Activated naive CD8-positive, alpha-beta T cell (primary cell): ENCODE results near the gene RBM47.

ENCODE experiments used
- H3K27ac Mint-ChIP-seq: one replicate; pipeline ENCODE4 v1.8.0; 2021; ENCODE audit warnings: mixed read lengths
- H3K27me3 Mint-ChIP-seq: one replicate; pipeline ENCODE4 v1.8.0; 2021; ENCODE audit warnings: mixed read lengths
- H3K36me3 Mint-ChIP-seq: one replicate; pipeline ENCODE4 v1.8.0; 2021; ENCODE audit warnings: mixed read lengths
- H3K4me1 Mint-ChIP-seq: one replicate; pipeline ENCODE4 v1.8.0; 2021; ENCODE audit warnings: low read depth, mixed read lengths
- H3K4me3 Mint-ChIP-seq: one replicate; pipeline ENCODE4 v1.8.0; 2021; ENCODE audit warnings: mild to moderate bottlenecking, mixed read lengths
- H3K9me3 Mint-ChIP-seq: one replicate; pipeline ENCODE4 v1.8.0; 2021; ENCODE audit warnings: low read depth, mixed read lengths

Gene RBM47

DNA sequence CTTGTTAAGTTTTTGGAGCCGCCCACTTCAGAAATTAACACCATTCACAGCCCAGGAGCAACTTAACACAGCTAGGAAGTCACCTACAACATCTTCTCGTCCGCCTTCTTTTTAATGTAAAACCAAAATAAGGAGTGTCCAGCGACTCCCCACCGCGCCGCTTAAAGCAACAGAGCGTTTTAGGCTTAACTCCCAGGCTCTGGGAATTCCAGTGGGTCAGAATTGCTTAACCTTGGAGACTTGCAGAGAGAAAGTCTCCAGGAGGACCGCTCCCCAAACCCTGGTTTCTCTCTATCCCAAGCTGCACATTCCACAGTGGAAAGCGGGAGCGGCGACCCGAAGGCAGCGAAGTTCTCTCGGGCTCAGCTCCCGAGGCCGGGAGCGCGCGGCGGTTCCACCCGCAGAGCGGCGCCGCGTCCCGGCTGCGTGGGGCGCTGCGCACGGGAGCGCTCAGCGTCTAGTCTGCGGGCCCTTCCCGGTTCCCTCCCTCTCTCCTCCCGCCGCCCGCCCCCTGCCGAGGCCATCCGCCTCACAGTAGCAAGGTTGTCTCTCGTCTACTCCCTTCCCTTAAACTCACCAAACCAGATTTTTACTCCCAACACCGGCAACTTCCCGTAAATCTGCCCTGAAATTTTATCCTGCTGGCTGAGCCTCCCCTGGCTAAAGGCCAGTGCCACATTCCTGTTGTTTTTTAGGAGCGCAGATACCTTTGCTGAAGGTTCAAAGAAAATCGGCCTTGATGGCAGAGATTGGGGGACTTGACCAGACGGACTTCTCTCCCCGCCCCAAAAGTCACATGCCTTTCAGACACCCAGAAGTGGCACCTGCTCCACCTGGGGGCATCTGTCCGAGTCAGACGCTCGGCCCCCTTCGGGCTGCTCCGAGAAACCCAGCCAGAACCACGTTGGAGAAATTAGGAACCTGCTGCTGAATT is at the start of gene RBM47:
Gene RBM47 (minus strand): TSS at position 464 of the 934 bp plus-strand sequence. CDS start 190,971 bp downstream, outside the sequence.
- H3K27me3 Mint-ChIP-seq, result peaks cover 11% of the 10 kb centered on the region

DNA sequence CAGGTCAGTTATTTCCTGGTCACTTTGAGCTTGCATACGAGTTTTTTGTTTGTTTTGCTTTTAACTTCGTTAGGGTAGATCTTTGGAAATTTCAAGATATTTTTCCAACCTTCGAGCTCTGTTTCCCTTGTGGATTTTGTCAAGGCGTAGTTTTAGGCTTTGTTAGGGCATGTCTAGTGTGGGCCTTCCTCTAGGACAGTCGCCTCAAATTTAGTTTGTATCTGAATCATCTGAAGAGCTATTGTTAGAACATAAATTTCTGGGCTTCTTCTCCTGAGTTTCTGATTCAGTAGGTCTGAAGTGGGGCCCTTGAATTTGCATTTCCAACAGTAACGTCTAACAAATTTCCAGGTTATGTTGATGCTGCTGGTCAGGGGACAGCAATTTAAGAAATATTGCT is 48.8 kb upstream of the RBM47 start:
- Mint-ChIP-seq H3K4me1 (peaks cover 5% of the 10 kb centered on the region), H3K4me3 (no peak overlapping the region), H3K27ac (no peak overlapping the region), H3K9me3 (no peaks in the 10 kb centered on the region), H3K27me3 (no peaks in the 10 kb centered on the region), H3K36me3 (no peaks in the 10 kb centered on the region)

More for the DNA sequence above, at the start of gene RBM47:
- Mint-ChIP-seq H3K27ac (peak within 1 kb of the TSS; percentile 64), H3K4me3 (peak within 1 kb of the TSS; percentile 93), H3K9me3 (no peaks in the 10 kb centered on the region), H3K36me3 (no peaks in the 10 kb centered on the region), H3K4me1 (peaks cover 23% of the 10 kb centered on the region)

DNA sequence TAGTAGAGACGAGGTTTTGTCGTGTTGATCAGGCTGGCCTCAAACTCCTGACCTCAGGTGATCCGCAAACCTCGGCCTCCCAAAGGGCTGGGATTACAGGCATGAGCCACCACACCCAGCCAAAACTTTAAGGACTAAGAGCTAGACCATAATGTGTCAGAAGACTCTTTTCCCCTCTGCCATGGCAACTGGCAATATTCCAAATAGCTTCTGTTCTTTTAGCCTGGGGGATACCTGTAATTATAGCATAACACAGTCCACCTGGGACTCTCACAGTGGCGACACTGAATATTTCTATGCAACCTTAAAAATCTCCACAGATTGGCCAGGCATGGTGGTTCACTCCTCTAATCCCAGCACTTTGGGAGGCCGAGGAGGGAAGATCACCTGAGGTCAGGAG is 45.5 kb upstream of the RBM47 start:
- Mint-ChIP-seq H3K4me3 (no peak overlapping the region), H3K9me3 (no peaks in the 10 kb centered on the region), H3K36me3 (no peaks in the 10 kb centered on the region), H3K4me1 (peaks cover 16% of the 10 kb centered on the region), H3K27ac (no peak overlapping the region), H3K27me3 (no peaks in the 10 kb centered on the region)

DNA sequence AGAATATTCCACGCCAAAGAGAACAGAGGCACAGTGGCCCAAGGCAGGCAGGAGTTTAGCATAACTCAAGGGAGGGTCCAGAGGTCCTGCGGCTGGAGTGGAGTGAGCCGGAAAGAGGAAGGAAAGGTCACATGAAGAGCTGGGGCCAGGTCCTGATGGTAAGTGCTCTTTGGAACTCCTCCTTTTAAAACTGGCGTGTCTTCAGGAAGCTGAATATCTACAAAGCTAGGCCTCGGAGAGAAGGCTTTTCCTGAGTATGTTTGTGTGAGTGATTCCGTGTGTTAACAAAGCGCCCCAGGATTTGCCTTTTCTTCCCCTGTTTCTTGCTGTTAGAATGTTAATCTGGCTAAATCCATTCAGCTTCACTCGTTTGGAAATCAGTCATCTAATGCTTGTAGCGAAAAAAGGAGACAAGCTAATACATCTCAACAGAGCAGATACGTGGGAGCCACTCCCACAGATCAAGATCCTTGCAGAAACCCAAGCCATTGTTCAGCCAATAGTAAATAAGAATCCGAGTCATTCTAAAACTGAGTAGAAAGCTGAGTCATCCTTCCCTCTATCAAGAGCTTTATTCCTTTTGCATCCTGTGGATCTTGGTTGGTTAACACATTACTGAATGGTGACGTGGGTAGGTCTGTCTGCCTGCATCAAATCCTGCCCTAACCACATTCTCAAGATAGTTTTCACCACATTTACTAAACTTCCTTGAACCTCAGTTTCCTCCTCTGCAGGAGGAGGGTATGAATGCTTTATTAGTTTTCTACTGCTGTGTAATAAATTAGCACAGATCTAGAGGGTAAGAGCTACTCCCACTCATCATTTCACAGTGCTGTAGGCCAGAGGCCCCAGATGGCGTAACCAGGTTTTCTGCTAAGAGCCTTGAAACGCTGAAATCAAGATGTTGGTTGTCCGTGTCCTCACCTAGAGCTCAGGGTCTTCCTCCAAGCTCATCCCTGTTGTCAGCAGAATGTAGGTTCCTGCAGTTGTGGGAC is 43.2 kb upstream of the RBM47 start:
- H3K36me3 Mint-ChIP-seq, result no peaks in the 10 kb centered on the region
- no peaks in the 10 kb centered on the region for H3K27me3 Mint-ChIP-seq
- H3K9me3 Mint-ChIP-seq, result no peaks in the 10 kb centered on the region
- peak overlapping the region; percentile 70 for H3K27ac Mint-ChIP-seq
- peaks cover 16% of the 10 kb centered on the region for H3K4me1 Mint-ChIP-seq
- H3K4me3 Mint-ChIP-seq, result peak overlapping the region; percentile 8

DNA sequence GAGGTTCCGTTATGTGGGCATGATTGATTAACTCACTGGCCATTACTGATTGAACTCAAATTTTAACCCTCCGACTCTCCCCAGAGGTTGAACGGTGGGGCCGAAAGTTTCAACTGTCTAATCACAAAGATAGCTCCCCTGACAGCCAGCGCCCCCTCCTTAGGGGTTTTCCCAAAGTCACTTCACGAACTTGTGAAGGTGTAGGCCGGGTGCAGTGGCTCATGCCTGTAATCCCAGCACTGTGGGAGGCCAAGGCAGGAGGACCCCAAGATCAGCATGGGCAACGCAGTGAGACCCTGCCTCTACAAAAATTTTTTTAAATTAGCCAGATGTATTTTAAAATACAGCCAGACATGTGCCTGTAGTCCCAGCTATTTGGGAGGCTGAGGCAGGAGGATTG is 39.8 kb upstream of the RBM47 start:
- Mint-ChIP-seq H3K4me1 (peaks cover 16% of the 10 kb centered on the region), H3K27ac (peak overlapping the region; percentile 10), H3K36me3 (no peaks in the 10 kb centered on the region), H3K9me3 (no peaks in the 10 kb centered on the region), H3K27me3 (no peaks in the 10 kb centered on the region), H3K4me3 (no peak overlapping the region)

GRCh38 chr4:40665842-40666241 is 36.2 kb upstream of the RBM47 start:
- Mint-ChIP-seq H3K4me1 (no peaks in the 10 kb centered on the region), H3K4me3 (no peak overlapping the region), H3K27ac (no peak overlapping the region), H3K9me3 (no peaks in the 10 kb centered on the region), H3K27me3 (no peaks in the 10 kb centered on the region), H3K36me3 (no peaks in the 10 kb centered on the region)

GRCh38 chr4:40662962-40663604 is 33.4 kb upstream of the RBM47 start:
- H3K9me3 Mint-ChIP-seq, result no peaks in the 10 kb centered on the region
- no peaks in the 10 kb centered on the region for H3K27me3 Mint-ChIP-seq
- no peaks in the 10 kb centered on the region for H3K36me3 Mint-ChIP-seq
- no peaks in the 10 kb centered on the region for H3K4me1 Mint-ChIP-seq
- no peak overlapping the region for H3K27ac Mint-ChIP-seq
- no peak overlapping the region for H3K4me3 Mint-ChIP-seq

DNA sequence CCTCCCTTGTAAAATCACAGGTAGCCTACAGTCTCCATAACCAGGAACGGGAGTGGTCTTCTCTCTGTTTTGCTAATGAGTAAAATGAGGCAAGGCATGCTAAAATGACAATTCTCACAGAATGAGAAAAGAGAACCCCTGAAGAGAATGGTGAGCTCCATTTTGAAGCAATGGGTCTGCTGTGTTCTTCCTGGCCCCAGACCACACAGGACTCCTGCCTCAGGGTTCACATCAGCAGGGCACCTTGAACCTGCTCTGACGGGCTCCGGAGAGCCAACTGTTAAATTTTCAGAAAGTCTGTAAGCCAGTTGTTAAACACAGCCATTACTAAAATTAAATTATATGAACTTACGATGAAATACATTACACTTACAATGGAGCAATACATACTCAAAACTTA is 32.1 kb upstream of the RBM47 start:
- Mint-ChIP-seq H3K4me3 (no peak overlapping the region), H3K4me1 (no peaks in the 10 kb centered on the region), H3K9me3 (no peaks in the 10 kb centered on the region), H3K27me3 (no peaks in the 10 kb centered on the region), H3K27ac (no peak overlapping the region), H3K36me3 (no peaks in the 10 kb centered on the region)

DNA sequence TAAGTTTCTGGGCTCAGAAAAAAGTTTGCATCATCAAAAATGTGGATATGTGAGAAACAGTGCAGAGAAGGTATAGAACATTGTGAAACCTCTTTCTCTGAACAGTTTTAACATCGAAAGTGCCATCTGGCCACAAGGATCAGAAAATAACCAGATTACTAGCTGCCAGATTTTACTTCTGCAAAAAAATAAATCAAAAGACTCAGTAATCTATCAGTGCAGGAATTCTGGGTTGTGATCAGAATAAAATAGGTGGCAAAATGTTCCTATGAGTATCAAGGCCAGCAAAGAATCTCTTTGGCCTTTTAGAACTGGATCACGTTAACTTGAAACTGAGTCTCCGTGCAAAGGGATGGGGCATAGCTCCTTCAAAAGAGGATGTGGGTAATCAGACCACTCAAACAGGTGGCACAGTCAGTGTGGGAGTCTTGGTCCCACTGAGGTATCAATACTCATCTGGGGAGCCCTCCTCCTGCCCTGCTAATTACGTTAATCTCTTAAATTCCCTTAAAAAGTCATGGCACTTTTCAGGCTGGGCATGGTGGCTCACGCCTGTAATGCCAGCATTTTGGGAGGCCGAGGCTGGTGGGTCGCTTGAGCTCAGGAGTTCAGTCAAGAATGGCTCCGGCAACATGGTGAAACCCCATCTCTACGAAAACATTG is 26.7 kb upstream of the RBM47 start:
- peaks cover 3% of the 10 kb centered on the region for H3K4me1 Mint-ChIP-seq
- H3K36me3 Mint-ChIP-seq, result no peaks in the 10 kb centered on the region
- H3K4me3 Mint-ChIP-seq, result no peak overlapping the region
- H3K27ac Mint-ChIP-seq, result no peak overlapping the region
- no peaks in the 10 kb centered on the region for H3K9me3 Mint-ChIP-seq
- H3K27me3 Mint-ChIP-seq, result no peaks in the 10 kb centered on the region

DNA sequence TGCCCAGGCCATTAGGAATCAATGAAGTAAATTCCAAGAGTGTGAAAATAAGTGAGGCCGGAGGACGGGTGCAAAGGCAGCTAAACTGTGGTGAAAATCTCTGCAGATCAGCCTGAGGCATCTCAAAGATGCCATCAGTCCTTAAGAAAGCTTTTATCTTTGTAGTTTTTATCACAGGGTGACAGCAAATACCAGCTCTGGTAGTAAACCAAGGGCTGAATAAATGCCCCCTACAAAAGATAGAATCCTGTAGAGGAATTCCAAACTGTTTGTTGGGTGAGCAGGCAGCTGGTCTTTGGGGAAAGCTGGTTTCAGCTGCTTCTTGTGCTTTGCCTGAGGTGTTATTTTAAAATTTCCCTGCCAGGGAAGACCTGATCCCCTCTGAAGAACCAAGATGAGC is 21.6 kb upstream of the RBM47 start:
- no peaks in the 10 kb centered on the region for H3K36me3 Mint-ChIP-seq
- no peak overlapping the region for H3K4me3 Mint-ChIP-seq
- no peaks in the 10 kb centered on the region for H3K9me3 Mint-ChIP-seq

DNA sequence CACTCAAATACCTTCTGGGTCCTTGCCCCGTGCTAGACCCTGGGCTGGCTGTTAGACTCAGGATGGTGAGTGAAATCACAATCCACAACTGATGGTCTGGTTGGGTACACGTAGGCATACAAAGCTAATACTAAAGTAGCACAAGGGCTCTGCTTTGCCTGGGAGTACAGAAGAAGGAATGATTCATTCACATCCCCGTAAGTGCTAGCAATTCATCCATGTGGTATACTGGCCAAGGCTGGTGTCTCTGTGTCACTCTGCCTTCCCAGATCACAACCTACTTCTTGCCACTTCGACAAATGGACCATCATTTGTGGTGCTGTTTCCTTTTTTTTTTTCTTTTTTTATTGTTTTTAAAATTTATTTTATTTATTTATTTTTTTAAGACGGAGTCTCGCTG is 19.7 kb upstream of the RBM47 start:
- no peaks in the 10 kb centered on the region for H3K36me3 Mint-ChIP-seq
- no peaks in the 10 kb centered on the region for H3K27me3 Mint-ChIP-seq
- H3K27ac Mint-ChIP-seq, result no peak overlapping the region
- no peaks in the 10 kb centered on the region for H3K9me3 Mint-ChIP-seq
- H3K4me1 Mint-ChIP-seq, result no peaks in the 10 kb centered on the region
- H3K4me3 Mint-ChIP-seq, result no peak overlapping the region

More for the DNA sequence above, 21.6 kb upstream of the RBM47 start:
- Mint-ChIP-seq H3K27ac (no peak overlapping the region), H3K27me3 (no peaks in the 10 kb centered on the region), H3K4me1 (peaks cover 3% of the 10 kb centered on the region)

DNA sequence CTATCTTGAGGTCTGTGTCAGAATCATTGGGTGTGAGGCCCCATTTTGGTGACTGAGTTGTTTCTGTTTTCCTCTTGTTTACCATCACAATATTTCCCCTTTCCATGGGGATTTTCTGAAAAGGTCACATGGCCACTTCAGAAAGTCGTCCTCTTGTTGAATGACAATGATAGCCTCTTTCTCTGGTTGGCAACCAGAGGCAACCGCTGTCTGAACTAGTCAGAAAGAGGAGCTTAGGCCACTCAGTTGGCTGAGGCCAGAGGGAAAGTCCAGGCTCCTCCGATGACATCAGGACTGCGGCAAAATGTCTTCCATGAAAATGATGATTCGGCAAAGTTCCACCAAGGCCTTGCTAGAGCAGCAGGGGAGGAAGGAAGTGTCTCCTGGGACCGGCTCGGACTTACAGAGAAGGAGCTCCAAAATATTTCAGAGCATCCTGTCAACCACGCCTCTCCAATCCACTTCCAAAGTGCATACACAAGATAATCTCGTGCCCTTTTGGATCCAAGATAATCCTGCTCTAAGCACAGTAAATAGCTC is 19.1 kb upstream of the RBM47 start:
- no peak overlapping the region for H3K27ac Mint-ChIP-seq
- no peaks in the 10 kb centered on the region for H3K36me3 Mint-ChIP-seq
- no peaks in the 10 kb centered on the region for H3K9me3 Mint-ChIP-seq
- H3K4me1 Mint-ChIP-seq, result no peaks in the 10 kb centered on the region
- H3K27me3 Mint-ChIP-seq, result no peaks in the 10 kb centered on the region
- H3K4me3 Mint-ChIP-seq, result no peak overlapping the region

GRCh38 chr4:40648131-40648530 is 18.5 kb upstream of the RBM47 start:
- no peaks in the 10 kb centered on the region for H3K36me3 Mint-ChIP-seq
- no peaks in the 10 kb centered on the region for H3K4me1 Mint-ChIP-seq
- H3K27me3 Mint-ChIP-seq, result no peaks in the 10 kb centered on the region
- no peaks in the 10 kb centered on the region for H3K9me3 Mint-ChIP-seq
- no peak overlapping the region for H3K4me3 Mint-ChIP-seq
- H3K27ac Mint-ChIP-seq, result no peak overlapping the region

DNA sequence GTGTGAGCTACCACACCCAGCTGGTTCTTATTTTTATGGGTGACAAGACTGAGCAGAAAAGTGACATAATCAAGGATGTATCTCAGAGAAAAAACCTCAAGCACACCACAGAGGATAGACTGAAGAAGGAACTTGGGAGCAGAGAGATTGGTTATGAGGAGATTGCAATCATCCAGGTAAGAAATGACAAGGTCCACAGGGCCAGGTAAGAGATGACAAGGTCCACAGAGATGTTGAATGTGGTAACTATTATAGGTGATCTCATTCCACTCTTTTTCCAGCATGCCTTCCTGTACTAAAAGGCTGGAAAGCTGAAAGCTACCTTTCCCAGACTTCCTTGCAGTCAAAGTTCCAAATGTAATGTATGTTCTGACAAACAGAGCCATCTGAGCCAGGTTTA is 15.9 kb upstream of the RBM47 start:
- H3K9me3 Mint-ChIP-seq, result no peaks in the 10 kb centered on the region
- no peaks in the 10 kb centered on the region for H3K27me3 Mint-ChIP-seq
- H3K36me3 Mint-ChIP-seq, result no peaks in the 10 kb centered on the region
- no peak overlapping the region for H3K4me3 Mint-ChIP-seq
- H3K4me1 Mint-ChIP-seq, result no peaks in the 10 kb centered on the region
- H3K27ac Mint-ChIP-seq, result no peak overlapping the region
